ENCODE results near the gene TBC1D2.
"Not testable (repeated sequence)": the region's sequence is repeated elsewhere in the genome, so short reads cannot be mapped to it uniquely, and the experiment has no call there.

Gene TBC1D2

DNA sequence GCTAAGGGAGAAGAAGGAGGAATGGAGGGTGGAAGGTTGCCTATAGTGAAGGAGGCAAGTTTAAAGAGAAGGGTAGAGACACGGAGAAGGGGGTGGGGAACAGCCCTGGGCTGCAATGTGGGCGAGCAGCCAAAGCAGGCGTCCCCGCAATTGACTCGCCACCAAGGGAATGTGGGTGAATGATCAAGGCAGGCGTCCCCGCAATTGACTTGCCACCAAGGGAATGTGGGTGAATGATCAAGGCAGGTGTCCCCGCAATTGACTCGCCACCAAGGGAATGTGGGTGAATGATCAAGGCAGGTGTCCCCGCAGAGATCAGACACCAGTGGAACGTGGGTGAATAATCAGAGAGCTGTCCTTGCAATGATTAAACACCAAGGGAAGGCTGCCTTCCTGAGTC, 14.8 kb upstream of the TBC1D2 start:
- DNase-seq (ENCODE audit: low read depth in 3 of 3): not testable (repeated sequence)

DNA sequence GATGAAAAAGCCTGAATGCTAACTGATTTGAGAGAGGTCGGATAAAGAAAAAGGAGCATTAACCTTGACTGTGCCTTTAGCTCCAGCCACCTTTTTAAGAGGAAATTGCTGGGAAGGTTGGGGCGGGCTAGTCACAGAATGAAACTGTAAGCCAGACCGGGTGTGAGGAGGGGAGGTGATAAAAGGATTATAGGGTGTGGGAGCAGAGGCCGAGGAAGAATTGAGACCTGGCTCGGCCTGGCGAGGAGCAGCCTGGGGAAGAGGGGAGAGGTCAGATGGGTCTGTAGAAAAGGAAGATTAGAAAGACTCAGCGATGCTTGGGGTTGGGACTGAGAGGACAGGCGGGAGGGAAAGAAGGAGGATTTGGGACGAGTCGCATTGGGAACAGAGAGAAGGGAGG, 14.2 kb upstream of the TBC1D2 start:
- DNase-seq (ENCODE audit: low read depth in 3 of 3): not testable (repeated sequence)

GRCh38 chr9:98267556-98267955, 12.1 kb upstream of the TBC1D2 start:
- DNase-seq (ENCODE audit: low read depth in 3 of 3): not testable (repeated sequence)

GRCh38 chr9:98264516-98264915, 9.1 kb upstream of the TBC1D2 start:
- no peak for DNase-seq (ENCODE audit: low read depth in 3 of 3)

DNA sequence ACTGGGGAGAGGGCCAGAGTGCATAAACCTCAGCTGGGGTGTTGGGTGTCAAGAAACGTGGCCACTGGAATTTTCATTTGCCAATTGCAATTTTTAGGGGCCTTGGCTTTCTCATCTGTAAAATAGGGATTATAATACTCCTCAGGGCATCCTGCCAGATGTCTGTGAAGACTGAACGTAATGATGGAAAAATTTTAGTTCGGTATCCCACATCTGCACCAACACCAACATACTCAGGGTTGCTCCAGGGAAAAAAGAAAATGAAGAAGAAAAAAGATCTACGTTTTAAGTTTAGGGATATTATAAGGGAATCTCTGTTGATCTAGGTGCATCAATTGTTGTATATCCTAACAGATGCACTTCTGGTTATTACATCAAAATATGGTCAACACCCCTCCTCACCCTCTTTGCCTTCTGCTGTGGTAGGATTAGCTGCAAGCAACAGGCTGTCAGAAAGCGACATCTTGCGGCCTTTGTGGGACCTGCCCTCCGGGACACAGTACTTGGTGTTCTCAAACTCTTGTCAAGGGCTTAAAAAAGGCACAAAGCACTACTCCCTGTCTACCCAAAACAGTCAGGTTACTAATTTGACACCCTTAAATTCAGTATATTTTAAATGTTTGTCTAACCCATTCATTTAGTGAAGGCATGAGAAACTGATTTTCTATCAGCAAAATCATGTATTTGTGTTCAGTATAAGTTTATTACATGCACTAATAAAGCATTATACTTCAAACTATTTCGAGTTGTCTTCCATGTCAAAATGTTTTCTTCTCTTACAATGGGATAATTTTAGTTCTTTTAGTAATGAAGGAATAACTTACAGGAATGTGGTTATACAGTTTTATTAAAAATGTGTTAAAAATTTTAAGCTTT, 8.3 kb upstream of the TBC1D2 start:
- DNase-seq (ENCODE audit: low read depth in 3 of 3): peak; percentile 56 to 70 (median 69)

DNA sequence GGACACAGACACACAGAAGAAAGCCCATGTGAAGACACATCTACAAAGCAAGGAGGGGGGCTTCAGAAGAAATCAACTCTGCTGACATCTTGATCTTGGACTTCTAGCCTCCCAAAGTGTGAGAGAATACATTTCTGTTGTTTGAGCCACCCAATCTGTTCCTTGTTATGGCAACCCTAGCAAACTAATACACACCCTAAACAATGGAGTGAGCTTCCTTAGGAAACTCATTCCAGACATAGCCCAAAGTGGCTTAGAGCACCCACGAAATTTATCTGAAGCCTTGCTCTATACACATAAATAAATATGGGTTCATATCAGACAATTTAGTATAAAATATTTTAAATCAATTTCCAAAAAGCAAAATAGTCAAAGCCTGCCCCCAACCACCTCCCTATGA, 7.6 kb upstream of the TBC1D2 start:
- no peak for DNase-seq (ENCODE audit: low read depth in 3 of 3)

DNA sequence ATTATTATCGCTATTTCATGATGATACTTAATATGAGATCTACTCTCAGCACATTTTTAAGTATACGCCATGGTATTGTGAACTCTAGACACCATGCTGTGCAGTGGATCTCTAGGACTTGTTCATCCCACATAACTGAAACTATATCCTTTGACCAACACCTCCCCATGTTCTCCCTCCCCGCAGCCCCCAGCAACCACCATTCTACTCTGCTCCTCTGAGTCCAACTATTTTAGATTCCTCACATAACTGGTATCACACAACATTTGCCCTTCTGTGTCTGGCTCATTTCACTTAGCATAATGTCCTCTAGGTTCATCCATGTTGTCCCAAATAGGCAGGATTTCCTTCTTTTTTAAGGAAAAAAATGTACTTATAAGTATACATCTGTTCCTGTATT, 6.6 kb upstream of the TBC1D2 start:
- no peak for DNase-seq (ENCODE audit: low read depth in 3 of 3)

- no peak for DNase-seq (ENCODE audit: low read depth in 3 of 3)
These were observed 5.2 kb upstream of the TBC1D2 start for GRCh38 chr9:98260635-98261034.

DNA sequence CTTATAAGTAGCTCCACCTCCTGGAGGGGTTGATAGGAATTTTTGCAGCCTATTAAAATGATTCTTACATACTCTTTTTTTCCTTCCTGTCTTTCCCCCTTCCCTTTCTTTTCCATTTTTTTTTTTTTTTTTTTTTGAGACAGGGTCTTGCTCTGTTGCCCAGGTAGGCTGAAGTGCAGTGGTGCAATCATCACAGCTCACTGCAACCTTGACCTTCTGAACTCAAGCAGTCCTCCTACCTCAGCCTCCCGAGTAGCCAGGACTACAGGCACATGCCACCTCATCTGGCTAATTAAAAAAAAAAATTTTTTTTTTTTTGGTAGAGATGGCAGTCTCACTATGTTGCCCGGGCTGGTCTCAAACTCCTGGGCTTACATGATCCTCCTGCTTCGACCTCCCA, 4.3 kb upstream of the TBC1D2 start:
- DNase-seq (ENCODE audit: low read depth in 3 of 3): no peak

GRCh38 chr9:98256756-98257155, 1.3 kb upstream of the TBC1D2 start:
- peak in 1 of 3 experiments; percentile 7 for DNase-seq (ENCODE audit: low read depth in 3 of 3)

- no peak for DNase-seq (ENCODE audit: low read depth in 3 of 3)
These were observed 330 bp downstream of the TBC1D2 start for GRCh38 chr9:98255061-98255577.

DNA sequence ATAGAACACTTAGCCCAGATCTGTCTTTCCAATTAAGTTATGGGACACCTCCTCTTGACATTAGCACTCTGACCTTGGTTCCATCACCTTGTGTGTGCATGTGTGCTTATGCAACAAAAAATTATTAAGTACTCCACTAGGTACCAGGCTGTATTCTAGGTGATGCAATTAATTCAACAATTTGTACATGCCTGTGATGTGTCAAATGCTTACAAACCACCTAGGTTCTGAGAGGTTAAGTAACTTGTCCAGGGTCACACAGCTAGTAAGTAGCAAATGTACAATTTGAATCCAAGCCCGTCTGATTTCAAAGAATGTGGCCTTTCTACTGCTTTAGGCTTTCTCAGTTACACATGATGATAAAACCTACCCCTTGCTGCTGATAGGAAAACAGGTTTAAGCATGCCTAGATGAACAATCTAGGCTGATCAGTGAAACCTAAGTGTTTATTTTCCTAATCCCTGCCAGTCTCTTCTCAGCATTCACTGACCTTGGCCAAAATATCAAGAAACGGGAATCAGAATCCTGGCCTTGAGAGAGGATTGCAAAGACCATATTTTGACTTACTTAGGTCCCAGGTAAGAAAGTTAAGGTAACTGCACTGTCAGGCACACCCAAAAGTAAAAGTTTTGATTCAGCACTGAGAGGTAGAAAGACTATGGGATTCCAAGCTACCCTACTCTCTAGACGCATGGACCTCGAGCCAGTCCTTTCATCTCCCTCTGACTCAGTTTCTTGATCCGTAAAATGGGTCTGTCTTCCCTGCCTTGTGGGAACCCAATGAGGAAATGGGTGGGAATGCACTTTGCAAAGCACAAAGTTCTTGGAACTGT, 1.0 kb downstream of the TBC1D2 start:
- DNase-seq (ENCODE audit: low read depth in 3 of 3): no peak

DNA sequence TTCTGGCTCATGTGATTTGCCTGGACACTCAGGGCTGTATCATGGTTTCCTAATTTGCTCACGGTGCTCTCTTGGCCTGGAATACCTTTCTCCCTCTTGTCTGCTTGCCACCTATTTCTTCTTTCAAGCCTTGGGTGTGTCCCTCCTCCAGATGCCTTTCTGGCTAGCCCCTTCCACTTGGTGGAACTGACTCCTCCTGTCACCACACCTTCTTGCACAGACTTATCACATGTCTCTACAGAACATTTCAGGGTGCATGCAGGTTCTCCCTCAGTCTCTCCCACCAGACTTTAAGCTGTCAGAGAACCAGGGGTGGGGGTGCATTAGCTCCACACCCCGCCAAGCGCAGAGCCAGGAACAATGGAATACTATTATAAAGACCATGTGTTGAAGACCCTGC, 1.9 kb downstream of the TBC1D2 start:
- DNase-seq (ENCODE audit: low read depth in 3 of 3): no peak

- no peak for DNase-seq (ENCODE audit: low read depth in 3 of 3)
These were observed 3.9 kb downstream of the TBC1D2 start for GRCh38 chr9:98251551-98251950.

DNA sequence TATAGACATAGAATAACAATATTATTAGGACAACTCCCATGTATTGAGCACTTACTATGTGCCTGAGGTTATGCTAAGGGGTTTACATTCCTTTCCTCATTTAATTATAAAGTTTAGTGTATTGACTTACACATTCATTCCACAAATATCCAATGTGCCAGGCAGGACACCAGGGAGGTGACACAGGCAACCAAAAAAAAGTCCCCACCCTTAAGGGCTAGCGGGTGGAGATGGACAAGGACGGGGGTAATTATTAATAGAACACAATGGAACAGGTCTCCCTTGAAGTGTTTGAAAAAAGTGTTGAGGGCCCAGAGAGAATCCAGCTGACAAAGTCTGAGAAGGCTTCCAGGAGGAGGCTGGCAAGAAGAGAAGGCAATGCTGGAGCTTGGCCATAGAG, 5.7 kb downstream of the TBC1D2 start:
- DNase-seq (ENCODE audit: low read depth in 3 of 3): no peak

DNA sequence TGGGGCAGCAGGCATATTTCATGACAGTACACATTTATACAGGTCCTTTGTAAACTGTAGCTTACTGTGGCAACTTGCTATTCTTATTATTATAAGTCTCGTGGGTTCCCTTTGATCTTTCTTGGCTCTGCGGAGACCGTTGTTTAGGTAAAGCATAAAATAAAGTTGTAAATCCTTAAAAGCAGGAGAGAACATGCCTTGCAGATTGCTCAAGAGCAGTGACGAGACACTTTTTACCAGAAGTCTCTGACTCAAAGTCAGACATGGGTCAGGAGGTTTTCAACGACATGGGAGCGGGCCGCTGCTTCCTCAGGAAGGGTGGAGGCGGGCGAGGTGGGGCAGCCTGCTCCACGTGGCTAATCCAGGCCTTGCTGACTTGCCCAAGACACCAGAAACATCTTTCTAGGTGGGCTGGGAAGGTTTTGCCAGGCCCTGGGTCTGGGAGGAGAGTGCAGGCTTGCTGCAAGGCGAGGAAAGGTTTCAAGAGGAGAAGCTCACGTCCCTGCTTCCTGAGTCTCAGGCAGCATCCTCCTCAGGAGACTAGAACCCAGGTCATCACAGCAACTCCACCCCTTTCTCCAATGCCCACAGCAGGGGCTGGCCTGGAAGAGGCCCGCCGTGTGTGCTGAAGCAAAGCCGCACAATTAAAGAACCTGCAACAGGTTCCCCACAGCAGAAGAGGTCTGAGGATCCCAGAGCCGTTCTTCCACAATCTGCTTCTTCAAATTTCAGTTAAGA, 6.5 kb downstream of the TBC1D2 start:
- DNase-seq (ENCODE audit: low read depth in 3 of 3): no peak

DNA sequence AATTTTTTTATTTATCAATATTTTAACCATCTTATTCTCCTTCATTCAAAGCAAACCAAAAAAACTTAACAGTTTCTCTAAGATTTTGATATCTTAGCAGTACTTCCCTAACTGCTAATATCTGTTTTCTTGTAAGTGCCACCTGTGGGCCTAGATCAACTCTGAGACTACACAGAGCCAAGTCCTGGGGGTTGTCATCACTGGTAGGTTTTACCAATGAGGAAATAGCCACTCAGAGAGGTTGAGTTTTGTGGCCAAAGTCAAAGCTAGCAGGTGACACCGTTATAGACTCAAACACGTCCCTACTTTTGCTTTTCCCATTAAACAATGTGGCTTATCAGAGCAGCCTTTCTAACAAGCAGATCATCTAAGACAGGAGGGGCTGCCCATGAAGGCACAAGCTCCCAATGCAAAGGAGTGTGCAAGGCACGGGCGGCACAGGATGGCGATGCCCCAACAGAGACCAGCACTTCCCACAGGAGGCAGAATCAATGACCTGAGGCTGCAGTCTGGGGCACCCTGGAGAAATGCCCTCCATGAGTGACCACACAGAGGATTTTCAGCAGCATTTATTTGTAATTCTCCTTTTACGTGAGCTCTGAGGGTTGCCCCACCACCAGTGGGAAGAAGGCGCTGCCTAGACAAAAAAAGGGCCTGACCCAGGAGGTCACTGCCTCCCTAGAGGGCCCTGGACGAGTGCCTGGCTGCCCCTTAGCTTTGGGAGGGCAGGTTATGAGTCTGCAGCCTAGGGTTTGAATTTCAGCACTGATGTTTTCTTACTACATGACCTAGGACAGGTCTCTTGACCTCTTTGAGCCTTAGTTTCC, 7.4 kb downstream of the TBC1D2 start:
- DNase-seq (ENCODE audit: low read depth in 3 of 3): no peak

DNA sequence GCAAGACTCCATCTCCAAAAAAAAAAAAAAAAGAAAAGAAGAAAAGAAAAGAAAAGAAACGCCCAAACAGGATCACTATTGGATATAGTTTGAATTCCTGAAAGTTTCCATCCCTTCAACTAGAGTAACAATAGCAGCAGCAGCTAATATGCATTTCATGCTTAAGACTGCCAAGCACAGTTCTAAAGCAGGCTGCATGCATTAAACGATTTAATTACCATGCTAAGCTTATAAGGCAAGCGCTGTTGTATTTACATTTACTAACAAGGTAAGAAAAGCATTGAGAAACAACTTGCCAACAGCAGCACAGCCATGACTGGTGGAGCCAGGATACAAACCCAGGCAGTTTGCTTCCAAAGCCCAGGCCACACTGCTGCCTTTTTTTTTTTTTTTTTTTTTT, 13.0 kb downstream of the TBC1D2 start:
- no peak for DNase-seq (ENCODE audit: low read depth in 3 of 3)

DNA sequence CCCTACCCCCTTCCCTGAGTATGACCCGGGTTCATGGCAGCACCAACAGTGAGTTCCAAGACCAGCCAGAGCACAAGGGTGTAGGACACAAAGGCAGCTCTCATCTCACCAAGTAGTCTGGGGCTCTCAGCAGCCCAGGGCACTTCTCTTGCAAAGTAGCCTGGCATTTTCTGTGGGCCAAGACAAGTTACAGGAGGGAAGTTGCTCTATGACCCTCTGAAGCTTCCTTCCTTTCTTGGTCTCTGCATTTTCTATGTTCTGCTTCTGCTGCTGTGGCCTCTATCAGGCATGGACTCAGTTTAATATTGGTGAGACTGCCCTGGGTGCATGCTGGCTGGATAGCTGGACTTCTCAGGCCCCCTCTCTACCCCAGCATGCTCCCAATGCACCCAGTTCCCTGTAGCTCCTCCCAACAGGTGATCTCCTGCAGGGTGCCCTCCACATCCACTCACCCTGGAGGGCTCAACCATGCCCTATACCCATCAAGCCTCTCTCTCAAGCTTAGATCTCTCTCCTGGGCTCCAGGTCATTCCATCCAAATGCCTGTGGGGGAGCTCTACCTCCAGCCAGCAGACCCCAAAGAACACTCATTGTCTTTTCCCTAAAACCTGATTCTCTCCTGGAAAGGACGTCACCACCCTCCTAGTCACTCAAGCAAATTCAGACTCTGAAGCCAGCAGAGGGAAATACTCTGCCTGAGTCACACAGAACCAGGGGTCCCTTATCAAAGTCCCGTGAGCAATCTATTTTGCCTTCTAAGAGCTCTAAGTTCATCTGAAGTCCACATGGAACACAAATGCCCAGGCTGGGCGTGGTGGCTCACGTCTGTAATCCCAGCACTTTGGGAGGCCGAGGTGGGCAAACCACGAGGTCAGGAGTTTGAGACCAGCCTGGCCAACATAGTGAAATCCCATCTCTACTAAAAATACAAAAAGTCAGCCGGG, 13.8 kb downstream of the TBC1D2 start:
- DNase-seq (ENCODE audit: low read depth in 3 of 3): no peak

DNA sequence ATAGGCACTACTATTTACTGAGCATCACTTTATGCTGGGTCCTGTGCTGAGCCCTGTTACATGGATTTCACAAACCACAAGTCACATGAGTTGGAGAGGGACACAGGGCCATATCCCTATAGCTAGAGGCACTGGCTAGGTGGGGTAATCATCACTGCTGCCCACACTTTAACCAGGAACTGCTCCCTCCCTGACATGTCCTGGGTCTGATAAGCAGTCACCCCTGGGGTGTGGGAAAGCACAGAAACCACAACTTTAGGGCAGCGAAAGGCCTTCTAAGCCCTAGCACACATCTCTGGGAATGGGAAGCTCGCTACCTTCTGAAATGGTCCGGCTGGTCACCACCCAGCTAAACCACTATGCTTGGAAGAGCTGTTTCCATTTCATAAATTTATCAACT, 15.0 kb downstream of the TBC1D2 start:
- no peak for DNase-seq (ENCODE audit: low read depth in 3 of 3)

All from stimulated activated CD4-positive, alpha-beta T cell treated with anti-CD3 and anti-CD28 coated beads, TNF-alpha, amount 100 ng/mL, for 4 hours (primary cell).